T-helper 9 cell (primary cell): ENCODE measurements around the gene JDP2.

Experiments used
- DNase-seq: peaks from one replicate; pipeline ENCODE4 v3.0.0-alpha.2; 2020

Gene JDP2

GRCh38 chr14:75519826-75520728 is 92.3 kb downstream of the JDP2 start:
- DNase-seq, result no peak

- DNase-seq, result no peak
Observed at GRCh38 chr14:75520852-75521251, 93.0 kb downstream of the JDP2 start.

- DNase-seq, result no peak
Observed at GRCh38 chr14:75521415-75522199, 93.8 kb downstream of the JDP2 start.

GRCh38 chr14:75522224-75522982 is 94.6 kb downstream of the JDP2 start, which contains the start of gene BATF:
Gene BATF, plus strand, starts transcription at chr14:75522469. Its CDS starts 214 bp downstream, at chr14:75522683.
- peak; percentile 57 for DNase-seq

- no peak for DNase-seq
Observed at GRCh38 chr14:75522983-75523318, 95.1 kb downstream of the JDP2 start.
